ENCODE data around the gene ANAPC2.

GRCh38 chr9:137181680-137182079, 6.7 kb downstream of the ANAPC2 start:
- TF ChIP-seq CTCF (IDR thresholded peaks at IDR 0.05), result no peak
- no peak for TF ChIP-seq POLR2AphosphoS5 (IDR thresholded peaks at IDR 0.05)
- TF ChIP-seq POLR2A (IDR thresholded peaks at IDR 0.05), result no peak
- no peak for TF ChIP-seq EP300 (IDR thresholded peaks at IDR 0.05)

Data from suprapubic skin (tissue), 4 donors.